Thyroid gland (tissue), 4 donors: ENCODE measurements around the gene CGA. TPM values are rescaled to one million over a fixed set of nuclear protein-coding genes. Genes with fewer than 3 reads are reported as not detected.

ENCODE experiments used
- DNase-seq, 2 donors: peaks; one replicate each; pipeline ENCODE4 v3.0.0-alpha.2; 2019
- H3K27ac ChIP-seq, 3 donors: fragments of 200-600 bp; sonication (generic); 1 replicate in 2 of 3; 2 replicates in 1 of 3; pipeline ENCODE4 v1.5.1; 2016 to 2019; ENCODE audit warnings: mild to moderate bottlenecking in 1 of 3, moderate library complexity in 1 of 3
- H3K27me3 ChIP-seq: fragments of 200-600 bp; sonication (generic); one replicate; pipeline ENCODE4 v1.5.1; 2019
- H3K36me3 ChIP-seq, 2 donors: fragments of 200-600 bp; sonication (generic); one replicate each; pipeline ENCODE4 v1.5.1; 2016 to 2019
- H3K4me1 ChIP-seq, 2 donors: fragments of 200-600 bp; sonication (generic); one replicate each; pipeline ENCODE4 v1.5.1; 2017 to 2019
- H3K4me3 ChIP-seq, 3 donors: fragments of 200-600 bp; sonication (generic); replicated peaks in 1 of 3; 1 replicate in 2 of 3; 2 replicates in 1 of 3; pipeline ENCODE4 v1.5.1; 2016; ENCODE audit warnings: mild to moderate bottlenecking in 1 of 3
- H3K9me3 ChIP-seq: fragments of 200-600 bp; sonication (generic); one replicate; pipeline ENCODE4 v1.5.1; 2017
- CTCF ChIP-seq, 6 experiments: fragments of 200-600 bp in 3 of 6; fragments of 450-650 bp in 3 of 6; sonication (generic) in 3 of 6; IDR thresholded peaks; one replicate each; pipeline ENCODE4 v1.5.1; 2016 to 2019; ENCODE audit warnings: antibody characterized with exemption in 6 of 6, mild to moderate bottlenecking in 2 of 6, inconsistent platforms in 1 of 6, moderate library complexity in 1 of 6
- POLR2A ChIP-seq, 2 donors: fragments of 450-650 bp; IDR thresholded peaks; one replicate each; pipeline ENCODE4 v1.6.1; 2017; ENCODE audit warnings: antibody characterized with exemption in 2 of 2, mild to moderate bottlenecking in 2 of 2, moderate library complexity in 1 of 2
- WGBS, 2 donors: methylation state at CpG; one replicate each; pipeline ENCODE4 v1.1.5; 2017; 5-methylcytosine and 5-hydroxymethylcytosine counted together
- intact Hi-C: fragments of 100-400 bp; cut with DNase I; formaldehyde crosslinking; loops from one replicate; pipeline ENCODE4 v1.15.1; 2023
- total RNA-seq, 4 donors: library from RNA; depleted of rRNA; stranded (reverse); fragments of >200 nt; gene quantifications; one replicate each; pipeline ENCODE4 v1.2.3, GENCODE V29; 2016

Gene CGA
- total RNA-seq, 4 donors from 2014 or later, result not detected

DNA sequence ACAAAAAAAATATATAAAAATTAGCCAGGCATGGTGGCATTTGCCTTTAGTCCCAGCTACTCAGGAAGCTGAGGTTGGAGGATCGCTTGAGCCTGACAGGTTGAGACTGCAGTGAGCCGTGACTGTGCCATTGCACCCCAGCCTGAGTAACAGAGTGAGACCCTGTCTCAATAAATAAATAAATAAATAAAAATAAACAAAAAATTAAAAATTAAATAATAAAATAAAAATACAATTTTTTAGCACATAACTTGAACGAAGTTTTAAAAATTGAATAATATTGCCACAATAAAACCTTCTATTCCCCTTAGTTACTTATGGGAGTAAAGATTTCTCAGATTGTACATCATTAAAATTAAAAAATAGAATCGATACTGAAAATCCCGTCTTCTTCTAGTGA is 29.2 kb upstream of the CGA start:
- intact Hi-C loops, result no loop called here
- Histone ChIP-seq H3K36me3 (no peaks in the 10 kb centered on the region), H3K9me3 (no peaks in the 10 kb centered on the region), H3K27ac (no peak overlapping the region), H3K27me3 (no peaks in the 10 kb centered on the region), H3K4me3 (no peak overlapping the region), H3K4me1 (no peaks in the 10 kb centered on the region)
- 92 to 96% methylated on average over 5 of the region's 5 CpGs for WGBS, 2 donors
- TF ChIP-seq CTCF (IDR thresholded peaks at IDR 0.05), result no peak
- TF ChIP-seq POLR2A (IDR thresholded peaks at IDR 0.05), result no peak
- DNase-seq, result no peak

- intact Hi-C loops, result no loop called here
- 51 to 61% methylated on average over 14 to 19 of the region's 51 CpGs for WGBS, 2 donors
Measured at GRCh38 chr6:87122477-87122876, 27.6 kb upstream of the CGA start.

GRCh38 chr6:87118054-87118453 is 23.1 kb upstream of the CGA start:
- no peaks in the 10 kb centered on the region for H3K36me3 ChIP-seq
- DNase-seq, result no peak
- no peak overlapping the region for H3K4me3 ChIP-seq
- no peak overlapping the region for H3K27ac ChIP-seq
- H3K27me3 ChIP-seq, result no peaks in the 10 kb centered on the region
- H3K9me3 ChIP-seq, result no peaks in the 10 kb centered on the region
- WGBS, 2 donors, result 85 to 95% methylated on average over 4 of the region's 4 CpGs
- intact Hi-C loops, result no loop called here
- no peaks in the 10 kb centered on the region for H3K4me1 ChIP-seq
- TF ChIP-seq CTCF (IDR thresholded peaks at IDR 0.05) (no peak), POLR2A (IDR thresholded peaks at IDR 0.05) (no peak)

More at GRCh38 chr6:87122477-87122876, 27.6 kb upstream of the CGA start:
- Histone ChIP-seq H3K27ac (no peak overlapping the region), H3K36me3 (no peaks in the 10 kb centered on the region), H3K9me3 (no peaks in the 10 kb centered on the region), H3K4me1 (no peaks in the 10 kb centered on the region), H3K27me3 (no peaks in the 10 kb centered on the region), H3K4me3 (no peak overlapping the region)
- TF ChIP-seq CTCF (IDR thresholded peaks at IDR 0.05), result no peak
- no peak for TF ChIP-seq POLR2A (IDR thresholded peaks at IDR 0.05)
- no peak for DNase-seq

DNA sequence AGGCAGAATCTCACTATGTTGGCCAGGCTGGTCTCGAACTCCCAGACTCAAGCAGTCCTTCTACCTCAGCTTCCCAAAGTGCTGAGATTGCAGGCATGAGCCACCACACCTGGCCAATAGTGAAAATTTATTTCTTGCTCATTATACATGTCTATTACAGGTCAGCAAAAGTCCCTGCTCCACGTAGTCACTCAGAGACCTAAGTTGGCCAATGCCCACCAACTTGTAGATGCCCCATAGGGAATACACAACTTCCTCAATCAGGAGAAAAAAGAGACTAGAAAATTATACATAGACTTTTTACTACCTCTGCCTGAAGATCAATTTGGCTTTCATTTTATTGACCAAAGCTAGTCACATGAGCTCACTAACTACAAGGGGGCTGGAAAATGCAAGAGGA is 22.0 kb upstream of the CGA start:
- intact Hi-C loops, result no loop called here
- no peaks in the 10 kb centered on the region for H3K4me1 ChIP-seq
- no peaks in the 10 kb centered on the region for H3K36me3 ChIP-seq
- 76 to 88% methylated on average over 2 of the region's 2 CpGs for WGBS, 2 donors
- no peak for DNase-seq
- H3K27ac ChIP-seq, result no peak overlapping the region
- H3K4me3 ChIP-seq, result no peak overlapping the region
- no peak for TF ChIP-seq CTCF (IDR thresholded peaks at IDR 0.05)
- TF ChIP-seq POLR2A (IDR thresholded peaks at IDR 0.05), result no peak
- H3K9me3 ChIP-seq, result no peaks in the 10 kb centered on the region
- no peaks in the 10 kb centered on the region for H3K27me3 ChIP-seq

GRCh38 chr6:87115402-87116135 is 20.7 kb upstream of the CGA start:
- TF ChIP-seq POLR2A (IDR thresholded peaks at IDR 0.05), result no peak
- TF ChIP-seq CTCF (IDR thresholded peaks at IDR 0.05), result no peak
- Histone ChIP-seq H3K4me1 (no peaks in the 10 kb centered on the region), H3K27me3 (no peaks in the 10 kb centered on the region), H3K9me3 (no peaks in the 10 kb centered on the region), H3K4me3 (no peak overlapping the region), H3K27ac (no peak overlapping the region), H3K36me3 (no peaks in the 10 kb centered on the region)
- WGBS, 2 donors, result 68 to 85% methylated on average over 2 of the region's 2 CpGs
- intact Hi-C loops, result no loop called here
- DNase-seq, result no peak
